Endometrial microvascular endothelial cells (primary cell): ENCODE measurements around the gene ATP8A2. TPM values are rescaled to one million over a fixed set of nuclear protein-coding genes. Genes with fewer than 3 reads are reported as not detected.
"Not testable (repeated sequence)": the region's sequence is repeated elsewhere in the genome, so short reads cannot be mapped to it uniquely, and the experiment has no call there.

Source experiments
- in situ Hi-C: cut with HindIII; loops from 2 replicates; pipeline ENCODE4 v1.10.0; 2017; ENCODE audit warnings: low sequenced_read_pairs, low pct_unique_long_range_greater_than_20kb; ENCODE audit errors: inconsistent ontology term
- total RNA-seq: library from RNA; depleted of rRNA; stranded (reverse); fragments of >200 nt; gene quantifications from one replicate; pipeline ENCODE4 v1.2.3, GENCODE V29; 2015; ENCODE audit errors: inconsistent ontology term

The ATP8A2 gene
- total RNA-seq, 1 donor from 2014 or later, result not detected

DNA sequence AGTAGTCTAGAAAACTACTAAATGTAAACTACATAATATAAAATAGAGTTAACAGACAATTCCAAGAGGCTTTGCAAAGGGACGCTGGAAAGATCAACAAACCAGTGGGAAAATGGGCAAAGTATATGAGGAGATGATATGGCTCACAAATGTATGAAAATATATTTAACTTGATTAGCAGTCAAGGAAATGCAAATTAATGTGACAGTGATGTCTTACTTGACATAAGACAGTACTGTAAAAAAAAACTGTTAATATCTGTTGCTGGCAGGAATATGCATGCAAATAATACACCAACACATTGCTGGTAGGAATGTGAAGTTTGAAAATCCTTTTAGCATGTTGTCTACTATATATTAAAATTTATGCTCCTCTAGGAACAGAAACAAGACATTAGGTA, 136.1 kb downstream of the ATP8A2 start:
- in situ Hi-C loops, result no loop called here

DNA sequence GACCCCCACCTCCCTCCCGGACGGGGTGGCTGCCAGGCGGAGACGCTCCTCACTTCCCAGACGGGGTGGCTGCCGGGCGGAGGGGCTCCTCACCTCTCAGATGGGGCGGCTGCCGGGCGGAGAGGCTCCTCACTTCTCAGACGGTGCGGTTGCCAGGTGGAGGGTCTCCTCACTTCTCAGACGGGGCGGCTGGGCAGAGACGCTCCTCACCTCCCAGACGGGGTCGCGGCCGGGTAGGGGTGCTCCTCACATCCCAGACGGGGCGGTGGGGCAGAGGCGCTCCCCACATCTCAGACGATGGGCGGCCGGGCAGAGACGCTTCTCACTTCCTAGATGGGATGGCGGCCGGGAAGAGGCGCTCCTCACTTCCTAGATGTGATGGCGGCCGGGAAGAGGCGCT, 141.3 kb downstream of the ATP8A2 start:
- in situ Hi-C loops, result not testable (repeated sequence)

DNA sequence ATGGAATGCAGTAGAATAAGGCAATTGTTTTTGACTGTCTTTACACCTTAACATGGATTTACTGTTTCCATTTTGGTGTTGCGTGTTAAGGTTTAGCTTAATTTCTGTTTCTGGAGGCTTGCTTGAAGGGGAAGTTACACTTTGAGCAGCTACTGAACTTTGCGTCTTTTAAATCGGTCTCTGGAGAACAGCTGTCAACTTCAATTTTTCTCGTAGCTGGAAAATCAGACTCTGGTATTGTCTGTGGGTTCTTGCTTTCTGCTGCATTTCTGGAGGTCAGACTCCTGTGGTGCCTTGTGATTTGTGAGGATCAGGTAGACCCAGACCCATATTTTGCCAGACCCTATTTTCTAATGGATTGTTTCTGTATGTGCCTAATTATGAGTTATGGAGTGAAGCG, 146.7 kb downstream of the ATP8A2 start:
- in situ Hi-C loops, result no loop called here

DNA sequence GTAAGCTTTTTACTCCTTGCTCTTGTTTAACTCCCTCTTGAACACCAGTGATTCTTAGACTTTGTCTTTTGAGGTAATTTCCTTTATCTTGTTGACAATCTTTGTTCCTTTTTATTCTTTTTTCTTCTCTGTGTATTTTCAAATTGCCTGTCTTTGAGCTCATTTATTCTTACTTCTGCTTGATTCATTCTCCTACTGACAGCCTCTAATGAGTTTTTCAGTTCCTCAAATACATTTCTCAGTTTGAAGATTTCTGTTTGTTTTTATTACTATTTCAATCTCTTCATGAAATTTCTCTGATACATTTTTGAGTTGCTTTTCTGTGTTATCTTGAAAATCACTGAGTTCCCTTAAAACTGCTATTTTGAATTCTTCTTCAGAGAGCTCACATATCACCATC, 154.1 kb downstream of the ATP8A2 start:
- in situ Hi-C loops, result no loop called here

DNA sequence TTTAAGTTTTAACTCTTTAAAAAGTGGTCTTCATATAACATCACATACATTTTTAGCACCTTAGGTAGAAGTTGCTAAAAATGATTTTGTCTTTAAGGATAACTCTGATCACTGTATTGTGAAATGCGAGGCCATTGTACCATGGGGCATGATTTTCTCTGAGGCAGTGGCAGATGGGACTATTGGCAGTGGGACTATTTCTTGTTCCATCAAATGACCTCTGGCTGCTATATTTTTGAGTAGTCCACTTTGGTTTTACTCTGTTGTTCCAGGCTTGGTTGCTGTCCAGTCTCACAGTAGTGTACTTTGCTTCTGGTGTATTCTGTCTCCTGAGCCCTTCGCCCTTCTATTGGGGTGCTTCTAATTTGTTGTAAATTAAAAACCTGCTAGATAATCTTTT, 156.5 kb downstream of the ATP8A2 start:
- in situ Hi-C loops, result no loop called here

DNA sequence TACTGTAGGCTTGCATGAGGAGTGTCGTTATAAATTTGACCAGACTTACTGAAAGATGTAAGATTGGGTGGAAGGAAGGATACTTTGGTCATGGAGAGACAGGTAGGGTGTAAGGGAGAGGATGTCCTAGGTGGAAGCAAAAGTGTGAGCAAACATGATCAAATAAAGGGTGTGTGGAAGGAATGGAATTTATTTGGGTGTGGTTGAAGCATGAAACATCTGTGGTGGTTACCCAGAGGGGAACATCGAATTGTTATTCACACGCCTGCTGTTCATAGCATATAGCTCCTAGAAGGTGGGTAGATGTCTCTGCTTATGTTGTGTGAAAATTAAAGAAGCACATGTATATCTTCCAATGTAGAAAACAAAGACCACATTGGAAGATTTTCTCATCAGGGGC, 157.7 kb downstream of the ATP8A2 start:
- in situ Hi-C loops, result no loop called here

DNA sequence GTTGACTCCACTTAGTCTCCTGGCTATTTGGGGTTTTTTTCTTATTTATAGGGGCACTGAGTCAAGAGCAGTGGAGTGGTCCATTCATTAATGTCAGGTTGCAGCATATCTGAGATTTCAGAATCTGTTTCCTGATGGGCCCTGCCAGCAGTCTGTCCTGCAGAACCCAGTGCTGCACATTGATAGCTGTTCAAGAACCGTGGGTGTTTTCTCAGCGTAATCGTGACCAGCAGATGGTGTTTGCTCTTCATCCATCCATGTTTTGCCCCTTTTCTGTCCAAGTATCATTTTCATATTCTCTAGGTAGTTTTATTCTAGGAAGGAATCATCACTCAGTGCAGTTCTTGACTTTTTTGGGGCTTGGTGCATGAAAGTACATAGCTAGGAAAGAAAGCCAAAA, 166.5 kb downstream of the ATP8A2 start:
- in situ Hi-C loops, result no loop called here

DNA sequence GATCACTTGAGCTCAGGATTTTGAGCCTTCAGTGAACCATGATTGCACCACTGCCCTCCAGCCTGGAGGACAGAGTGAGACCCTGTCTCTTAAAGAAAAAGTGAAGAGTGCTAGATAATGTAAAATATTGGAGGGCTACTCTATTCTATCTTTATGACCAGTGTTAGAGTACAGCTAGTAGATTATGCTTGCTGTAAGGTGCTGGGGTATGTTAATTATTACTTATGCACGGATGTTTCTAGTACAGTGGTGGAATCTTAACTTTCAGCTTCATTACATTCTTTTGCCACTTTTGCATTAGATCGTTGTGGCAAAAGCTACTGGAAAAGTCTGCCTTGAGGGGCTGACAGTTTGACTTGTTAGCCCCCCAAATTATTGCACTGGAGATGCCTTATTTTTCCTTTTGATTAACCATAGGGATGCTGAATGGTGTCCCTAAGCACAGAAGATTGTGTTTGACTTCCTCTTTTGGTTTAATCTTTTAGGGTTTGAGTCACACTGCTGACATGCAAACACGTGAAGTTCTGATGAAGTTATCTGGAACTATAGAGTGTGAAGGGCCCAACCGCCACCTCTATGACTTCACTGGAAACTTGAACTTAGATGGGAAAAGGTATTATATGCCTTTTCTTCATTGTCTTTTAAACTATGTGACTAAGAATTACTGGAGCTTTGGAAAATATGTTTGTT, 169.8 kb downstream of the ATP8A2 start:
- in situ Hi-C loops, result no loop called here

DNA sequence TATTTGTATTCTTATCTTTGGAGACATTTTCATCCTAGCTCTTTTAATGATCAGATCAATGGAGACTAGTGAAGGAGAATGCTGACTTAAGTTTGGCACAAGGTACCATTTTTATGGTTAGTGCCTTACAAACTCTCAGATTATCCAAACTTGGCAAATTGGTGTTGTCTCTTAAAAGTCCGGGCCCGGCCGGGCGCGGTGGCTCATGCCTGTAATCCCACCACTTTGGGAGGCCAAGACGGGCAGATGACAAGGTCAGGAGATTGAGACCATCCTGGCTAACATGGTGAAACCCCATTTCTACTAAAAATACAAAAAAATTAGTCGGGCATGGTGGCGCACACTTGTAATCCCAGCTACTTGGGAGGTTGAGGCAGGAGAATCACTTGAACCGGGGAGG, 177.2 kb downstream of the ATP8A2 start:
- in situ Hi-C loops, result not testable (repeated sequence)

DNA sequence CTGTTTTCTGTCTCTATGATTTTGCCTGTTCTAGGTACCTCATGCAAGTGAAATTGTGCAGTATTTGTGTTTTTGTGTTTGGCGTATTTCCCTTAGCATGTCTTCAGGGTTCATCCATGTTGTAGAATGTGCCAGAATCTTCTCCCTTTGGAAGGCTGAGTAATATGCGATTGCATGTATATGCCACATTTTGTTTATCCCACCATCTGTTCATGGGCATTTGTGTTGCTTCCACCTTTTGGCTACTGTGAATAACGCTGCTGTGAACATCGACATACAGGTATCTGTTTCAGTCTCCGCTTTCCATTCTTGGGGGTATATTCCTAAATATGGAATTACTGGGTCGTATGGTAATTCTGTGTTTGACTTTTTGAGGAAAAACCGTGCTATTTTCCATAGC, 190.0 kb downstream of the ATP8A2 start:
- in situ Hi-C loops, result no loop called here

DNA sequence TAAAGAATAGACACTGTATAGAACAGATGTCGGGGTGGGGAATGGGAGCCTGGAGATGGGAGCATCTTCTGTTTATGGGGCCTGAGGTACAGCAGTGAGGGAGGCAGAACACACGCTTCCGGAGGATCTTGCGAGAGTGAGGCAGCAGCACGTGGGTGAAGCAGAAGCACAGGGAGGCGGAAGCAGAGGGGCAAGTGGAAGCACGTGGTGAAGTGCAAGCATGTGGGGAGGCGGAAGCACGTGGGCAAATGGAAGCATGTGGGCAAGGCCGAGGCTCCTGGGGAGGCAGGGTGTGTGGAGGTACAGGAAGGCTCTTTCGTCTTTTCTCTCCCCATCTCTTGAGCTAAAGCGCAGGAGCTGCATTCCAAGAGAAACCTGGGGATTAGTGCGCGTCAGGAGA, 198.4 kb downstream of the ATP8A2 start:
- in situ Hi-C loops, result no loop called here

DNA sequence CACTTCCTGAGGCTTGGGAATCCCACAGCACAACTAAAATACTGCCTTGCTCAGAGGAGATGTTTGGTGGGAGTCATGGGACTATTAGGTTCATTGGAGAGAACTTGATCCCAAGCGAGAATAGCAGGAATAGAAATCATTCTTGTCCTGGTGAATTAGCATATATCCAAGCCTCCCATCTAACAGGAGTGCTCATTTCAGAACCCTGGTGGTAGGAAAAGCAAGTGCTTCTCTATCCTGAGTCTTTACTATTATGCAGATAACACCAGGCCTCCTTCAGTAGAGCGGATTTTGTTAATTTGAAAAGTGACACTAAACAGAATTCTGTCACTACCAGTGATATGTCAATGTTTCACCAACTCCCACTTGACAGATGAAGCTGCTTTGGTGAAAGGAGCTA, 199.5 kb downstream of the ATP8A2 start:
- in situ Hi-C loops, result no loop called here

DNA sequence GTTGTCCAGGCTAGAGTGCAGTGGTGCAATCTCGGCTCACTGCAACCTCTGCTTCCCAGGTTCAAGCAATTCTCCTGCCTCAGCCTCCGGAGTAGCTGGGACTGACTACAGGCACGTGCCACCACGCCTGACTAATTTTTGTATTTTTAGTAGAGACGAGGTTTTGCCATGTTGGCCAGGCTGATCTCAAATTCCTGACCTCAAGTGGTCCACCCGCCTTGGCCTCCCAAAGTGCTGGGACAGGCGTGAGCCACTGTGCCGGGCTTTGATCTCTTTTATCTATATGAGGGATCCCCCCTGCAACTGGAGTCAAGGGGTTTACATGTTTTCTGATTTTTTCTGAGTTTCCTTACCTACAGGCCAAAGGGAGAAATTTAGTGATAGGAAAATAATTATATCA, 200.4 kb downstream of the ATP8A2 start:
- in situ Hi-C loops, result not testable (repeated sequence)

DNA sequence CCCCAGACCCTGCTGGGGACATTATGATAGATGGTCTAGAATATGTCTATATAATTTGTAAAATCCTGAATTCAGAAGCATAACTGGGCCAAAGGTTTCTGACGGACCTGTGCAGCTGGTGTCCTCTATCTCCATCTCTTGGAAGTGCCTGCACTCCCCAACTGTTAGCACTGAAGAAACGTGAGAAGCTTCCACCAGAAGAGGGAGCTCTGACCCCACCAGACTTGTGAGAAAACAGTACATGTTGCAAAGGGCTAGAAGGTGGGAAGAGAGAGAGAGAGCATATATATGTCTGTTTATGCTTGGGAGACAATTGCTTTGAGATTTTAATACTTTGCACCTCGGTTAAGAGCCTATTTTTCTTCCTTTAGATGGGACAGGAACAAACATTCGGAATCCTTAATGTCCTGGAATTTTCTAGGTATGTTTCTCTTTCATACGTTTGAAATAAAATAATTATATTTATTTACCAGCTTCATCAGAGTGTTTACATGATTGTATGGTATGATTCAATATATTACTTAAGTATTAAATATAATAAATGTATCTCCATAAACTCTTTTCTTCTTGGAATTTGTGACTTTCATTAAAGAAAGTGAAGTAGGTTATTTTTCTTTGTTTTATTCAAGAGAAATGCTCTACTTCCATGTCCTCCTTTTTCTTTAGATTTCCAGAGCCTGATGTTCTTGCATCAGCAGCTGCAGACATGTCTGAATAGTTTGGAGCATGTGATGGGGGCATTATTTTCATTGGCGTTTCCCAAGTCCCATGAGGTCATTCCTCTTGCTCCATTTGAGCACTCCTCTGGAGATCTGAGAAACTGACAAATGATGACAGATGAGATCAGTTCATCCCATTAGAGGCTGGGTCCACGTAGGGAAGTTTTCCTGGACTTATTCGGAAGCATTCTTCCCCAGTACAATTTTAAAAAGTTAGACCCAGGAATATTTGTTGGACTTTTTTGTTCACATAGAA, 202.9 kb downstream of the ATP8A2 start:
- in situ Hi-C loops, result no loop called here

DNA sequence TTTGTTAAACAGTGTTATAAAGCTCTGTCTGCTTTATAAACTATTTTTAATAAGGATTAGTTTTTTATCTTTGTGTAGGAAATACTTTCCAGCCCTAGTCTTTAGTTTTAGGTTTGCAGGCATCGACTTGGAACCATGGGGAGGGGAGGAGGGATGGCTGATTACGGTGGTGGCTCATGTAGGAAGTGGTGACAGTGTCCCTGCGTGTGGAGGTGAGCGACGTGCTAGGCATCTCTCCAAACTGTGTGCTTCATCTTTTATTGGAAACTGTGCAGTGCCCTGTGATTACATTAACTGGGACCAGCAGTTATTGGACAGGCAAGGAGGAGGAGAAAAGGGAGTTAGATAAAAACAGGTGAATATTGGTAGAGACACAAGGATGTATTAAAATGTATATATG, 203.8 kb downstream of the ATP8A2 start:
- in situ Hi-C loops, result no loop called here

DNA sequence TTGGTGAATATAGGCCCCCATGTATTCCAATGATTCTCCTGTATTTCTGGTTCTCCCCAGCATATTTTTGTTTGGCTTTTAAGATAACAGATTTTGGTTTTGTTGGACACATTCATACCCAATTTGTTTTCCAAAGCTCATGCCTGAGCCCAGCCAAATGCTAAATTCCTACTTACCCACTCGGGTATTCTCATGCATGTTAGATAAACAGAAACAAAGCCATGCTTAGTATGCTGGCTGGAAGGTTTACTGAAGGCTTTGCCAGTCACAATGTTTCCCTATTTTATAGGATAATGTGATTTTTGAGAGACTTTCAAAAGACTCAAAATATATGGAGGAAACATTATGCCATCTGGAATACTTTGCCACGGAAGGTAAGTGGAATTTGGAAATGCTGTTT, 206.8 kb downstream of the ATP8A2 start:
- in situ Hi-C loops, result no loop called here

DNA sequence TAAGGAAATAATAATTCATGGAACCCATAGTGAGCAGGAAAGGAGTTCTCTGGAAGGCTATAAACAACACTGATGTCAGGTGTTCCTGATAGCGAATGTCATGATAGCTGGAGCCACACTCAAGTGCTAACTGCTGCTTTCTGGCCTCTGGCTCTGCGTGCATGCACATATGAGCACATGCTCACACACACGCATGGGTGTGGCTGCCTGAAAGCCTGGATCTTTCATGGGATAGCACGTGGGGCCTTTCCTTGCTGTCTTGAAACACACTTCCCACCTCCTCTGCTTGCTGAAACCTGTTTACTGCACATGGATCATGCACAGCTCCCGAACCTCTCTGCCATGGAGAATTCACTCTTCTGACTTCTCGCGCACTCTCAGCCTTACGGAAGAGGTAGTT, 207.4 kb downstream of the ATP8A2 start:
- in situ Hi-C loops, result no loop called here

DNA sequence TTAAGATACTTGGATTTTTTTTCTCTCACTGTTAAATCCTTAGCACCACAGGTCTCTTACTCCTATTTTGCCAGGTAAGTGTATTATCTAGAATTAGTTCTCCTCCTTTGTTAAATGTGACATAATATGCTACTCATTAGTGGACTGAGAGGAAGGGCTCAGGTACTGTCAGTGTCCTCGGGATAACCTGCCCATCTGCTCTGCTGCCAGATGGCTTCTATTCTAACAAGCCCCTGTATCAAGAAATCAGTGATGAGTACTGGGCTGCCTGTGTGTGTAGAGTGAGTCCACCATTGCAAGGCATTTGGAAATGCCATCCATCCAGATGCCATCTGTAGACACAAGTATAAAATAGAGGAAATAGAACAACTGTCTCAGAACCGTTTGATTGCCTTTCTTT, 209.6 kb downstream of the ATP8A2 start:
- in situ Hi-C loops, result no loop called here

DNA sequence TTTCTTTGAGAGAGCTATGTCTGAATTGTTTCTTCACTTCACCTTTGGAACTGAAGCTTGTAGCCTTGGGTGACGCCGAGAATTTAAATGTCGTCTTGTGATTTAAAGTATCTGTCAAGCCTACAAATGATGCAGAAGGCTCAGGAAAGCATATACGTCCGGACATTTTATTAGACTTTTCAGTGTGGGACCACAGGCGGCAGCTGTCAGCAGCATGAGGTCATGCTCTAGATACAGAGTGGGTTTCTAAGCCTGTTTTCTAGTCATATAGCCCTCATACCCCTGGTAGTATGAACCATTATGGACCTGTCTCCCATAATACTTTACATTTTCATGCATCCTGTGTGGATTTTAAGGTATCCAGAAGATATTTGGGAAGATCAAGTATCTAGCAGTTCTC, 212.3 kb downstream of the ATP8A2 start:
- in situ Hi-C loops, result no loop called here

DNA sequence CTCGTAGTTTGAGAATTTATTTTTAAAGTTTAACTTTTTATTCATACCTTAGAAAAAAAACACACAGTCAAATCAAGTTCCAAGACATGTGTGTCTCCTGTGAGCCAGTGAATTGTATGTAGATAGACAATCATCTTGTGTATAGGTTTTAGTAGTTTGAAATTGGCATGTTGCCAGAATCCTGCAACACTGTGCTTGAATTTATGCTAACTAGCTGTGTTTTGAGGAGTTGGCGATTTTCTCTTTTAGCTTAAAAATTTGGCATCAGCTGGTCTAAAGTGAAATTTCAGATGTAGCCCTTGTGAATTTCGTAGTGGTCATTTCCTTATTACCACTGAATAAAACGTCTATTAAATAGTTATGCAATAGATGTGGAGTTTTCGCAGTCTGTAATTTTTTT, 213.2 kb downstream of the ATP8A2 start:
- in situ Hi-C loops, result no loop called here
